Keratinocyte (primary cell): ENCODE results near the gene SAYSD1.

Experiments used
- CTCF ChIP-seq, 3 experiments: IDR thresholded peaks in 1 of 3; conservative IDR thresholded peaks in 1 of 3; optimal IDR thresholded peaks in 1 of 3; 2 replicates in 2 of 3; 3 replicates in 1 of 3; pipeline versions ENCODE3 to v1.5.1; 2011; ENCODE audit warnings: low read length in 3 of 3, mild to moderate bottlenecking in 3 of 3, moderate library complexity in 2 of 3, control low read depth in 1 of 3, inconsistent platforms in 1 of 3; ENCODE audit not compliant: insufficient read depth in 2 of 3; ENCODE audit errors: extremely low read depth in 1 of 3
- EZH2 ChIP-seq: IDR thresholded peaks from one replicate; pipeline ENCODE4 v1.6.1; 2012; ENCODE audit warnings: inconsistent platforms, mild to moderate bottlenecking, low read length, moderate library complexity

GRCh38 chr6:39077882-39078594, 36.9 kb downstream of the SAYSD1 start:
- no peak for TF ChIP-seq CTCF (optimal IDR thresholded peaks at IDR 0.05 in 1 of 3, IDR thresholded peaks at IDR 0.05 in 1 of 3, conservative IDR thresholded peaks at IDR 0.05 in 1 of 3; ENCODE audit: extremely low read depth in 1 of 3, insufficient read depth in 2 of 3, low read length in 3 of 3)
- TF ChIP-seq EZH2: no peak
